DND-41 (cell line): ENCODE data around the gene MSX2.

ENCODE experiments used
- ATAC-seq: fragments of 200-7000 bp; cut with Tn5 transposase; 3 replicates; pipeline ENCODE4 v1.9.1; 2021; ENCODE audit warnings: low read depth; ENCODE audit not compliant: insufficient read depth
- DNase-seq: peaks from one replicate; pipeline ENCODE4 v3.0.0-alpha.2; 2020
- H2AFZ ChIP-seq: 2 replicates; pipeline ENCODE4 v1.6.0; 2012; ENCODE audit warnings: low read depth, low read length
- H3K27ac ChIP-seq: 2 replicates; pipeline ENCODE4 v1.5.1; 2012; ENCODE audit warnings: low read length, inconsistent platforms
- H3K27me3 ChIP-seq: fragments of 200-600 bp; sonication (generic); 2 replicates; pipeline ENCODE4 v1.6.0; 2012; ENCODE audit warnings: low read length, mild to moderate bottlenecking, inconsistent platforms; ENCODE audit not compliant: insufficient read depth, poor library complexity
- H3K36me3 ChIP-seq: 2 replicates; pipeline ENCODE4 v1.5.1; 2012; ENCODE audit warnings: low read length, inconsistent platforms; ENCODE audit not compliant: insufficient read depth
- H3K4me1 ChIP-seq: 2 replicates; pipeline ENCODE4 v1.5.1; 2012; ENCODE audit warnings: mild to moderate bottlenecking, low read length; ENCODE audit not compliant: insufficient read depth
- H3K4me2 ChIP-seq: 2 replicates; pipeline ENCODE4 v1.6.0; 2012; ENCODE audit warnings: mild to moderate bottlenecking, moderate library complexity, low read length, inconsistent platforms; ENCODE audit not compliant: insufficient read depth
- H3K4me3 ChIP-seq, 2 experiments: fragments of 200-600 bp in 1 of 2; shearing (Covaris generic) in 1 of 2; 2 replicates each; pipeline ENCODE4 v1.5.1; 2012 to 2016; ENCODE audit warnings: inconsistent platforms in 2 of 2, low read length in 2 of 2, mild to moderate bottlenecking in 2 of 2, low read depth in 1 of 2, moderate library complexity in 1 of 2
- H3K79me2 ChIP-seq: 2 replicates; pipeline ENCODE4 v1.6.0; 2012; ENCODE audit warnings: low read length, inconsistent platforms; ENCODE audit not compliant: insufficient read depth
- H3K9ac ChIP-seq: 2 replicates; pipeline ENCODE4 v1.6.0; 2012; ENCODE audit warnings: low read depth, mild to moderate bottlenecking, inconsistent platforms, low read length, moderate library complexity
- H3K9me3 ChIP-seq: 2 replicates; pipeline ENCODE4 v1.5.1; 2012; ENCODE audit warnings: low read length, moderate library complexity, mild to moderate bottlenecking, inconsistent platforms; ENCODE audit not compliant: insufficient read depth, severe bottlenecking
- H4K20me1 ChIP-seq: 2 replicates; pipeline ENCODE4 v1.6.0; 2012; ENCODE audit warnings: low read length; ENCODE audit not compliant: insufficient read depth
- EZH2 ChIP-seq: IDR thresholded peaks from 3 replicates; pipeline ENCODE4 v1.6.1; 2012; ENCODE audit warnings: borderline replicate concordance, low read depth, mild to moderate bottlenecking, moderate library complexity, low read length, inconsistent platforms; ENCODE audit not compliant: severe bottlenecking
- TF ChIP-seq, protein P1 (sequence below): IDR thresholded peaks from 2 replicates; pipeline ENCODE4 v1.5.1; 2012; ENCODE audit warnings: borderline replicate concordance, low read length, moderate library complexity, mild to moderate bottlenecking; ENCODE audit not compliant: poor library complexity, severe bottlenecking; ENCODE audit errors: extremely low read depth

The MSX2 gene

GRCh38 chr5:174773371-174773770, 49.0 kb downstream of the MSX2 start:
- H3K4me3 ChIP-seq, result no peak overlapping the region
- H2AFZ ChIP-seq, result no peak overlapping the region
- H3K9me3 ChIP-seq, result no peaks in the 10 kb centered on the region
- H3K79me2 ChIP-seq, result no peaks in the 10 kb centered on the region
- H3K4me1 ChIP-seq, result no peaks in the 10 kb centered on the region
- ATAC-seq, result no peak
- H3K4me2 ChIP-seq, result no peak overlapping the region
- H4K20me1 ChIP-seq, result no peaks in the 10 kb centered on the region
- no peak for TF ChIP-seq EZH2
- TF ChIP-seq, protein P1, sequence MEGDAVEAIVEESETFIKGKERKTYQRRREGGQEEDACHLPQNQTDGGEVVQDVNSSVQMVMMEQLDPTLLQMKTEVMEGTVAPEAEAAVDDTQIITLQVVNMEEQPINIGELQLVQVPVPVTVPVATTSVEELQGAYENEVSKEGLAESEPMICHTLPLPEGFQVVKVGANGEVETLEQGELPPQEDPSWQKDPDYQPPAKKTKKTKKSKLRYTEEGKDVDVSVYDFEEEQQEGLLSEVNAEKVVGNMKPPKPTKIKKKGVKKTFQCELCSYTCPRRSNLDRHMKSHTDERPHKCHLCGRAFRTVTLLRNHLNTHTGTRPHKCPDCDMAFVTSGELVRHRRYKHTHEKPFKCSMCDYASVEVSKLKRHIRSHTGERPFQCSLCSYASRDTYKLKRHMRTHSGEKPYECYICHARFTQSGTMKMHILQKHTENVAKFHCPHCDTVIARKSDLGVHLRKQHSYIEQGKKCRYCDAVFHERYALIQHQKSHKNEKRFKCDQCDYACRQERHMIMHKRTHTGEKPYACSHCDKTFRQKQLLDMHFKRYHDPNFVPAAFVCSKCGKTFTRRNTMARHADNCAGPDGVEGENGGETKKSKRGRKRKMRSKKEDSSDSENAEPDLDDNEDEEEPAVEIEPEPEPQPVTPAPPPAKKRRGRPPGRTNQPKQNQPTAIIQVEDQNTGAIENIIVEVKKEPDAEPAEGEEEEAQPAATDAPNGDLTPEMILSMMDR, result no peak
- no peak overlapping the region for H3K27ac ChIP-seq
- no peak overlapping the region for H3K9ac ChIP-seq
- H3K36me3 ChIP-seq, result no peaks in the 10 kb centered on the region
- no peak for DNase-seq
- no peaks in the 10 kb centered on the region for H3K27me3 ChIP-seq

DNA sequence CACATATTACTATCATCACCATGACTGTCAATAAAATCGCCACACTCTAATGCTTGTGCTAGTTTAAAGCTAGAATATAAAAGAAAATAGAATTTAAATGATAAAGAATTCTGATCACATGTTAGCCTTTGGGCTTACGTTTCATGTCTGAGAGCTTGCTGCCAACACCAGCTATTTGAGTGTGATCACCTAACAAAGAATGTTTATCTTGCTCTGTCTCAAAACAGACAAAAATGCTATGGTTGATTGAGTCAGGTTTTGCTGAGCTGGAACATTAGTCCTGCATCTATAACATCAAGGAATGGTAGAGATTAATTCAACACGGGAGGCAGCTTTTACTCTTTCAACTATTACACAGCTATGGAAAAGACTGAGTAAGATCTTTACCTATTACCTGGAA, 50.7 kb downstream of the MSX2 start:
- H3K79me2 ChIP-seq, result no peaks in the 10 kb centered on the region
- H3K4me1 ChIP-seq, result no peaks in the 10 kb centered on the region
- H3K9ac ChIP-seq, result no peak overlapping the region
- H3K4me3 ChIP-seq, result no peak overlapping the region
- H4K20me1 ChIP-seq, result no peaks in the 10 kb centered on the region
- no peak overlapping the region for H3K27ac ChIP-seq
- H3K4me2 ChIP-seq, result no peak overlapping the region
- H3K9me3 ChIP-seq, result no peaks in the 10 kb centered on the region
- no peaks in the 10 kb centered on the region for H3K36me3 ChIP-seq
- TF ChIP-seq, protein P1, result no peak
- no peak for TF ChIP-seq EZH2
- H3K27me3 ChIP-seq, result no peaks in the 10 kb centered on the region
- DNase-seq (no peak), ATAC-seq (no peak)
- no peak overlapping the region for H2AFZ ChIP-seq

- TF ChIP-seq EZH2, result no peak
- TF ChIP-seq, protein P1, result no peak
- no peaks in the 10 kb centered on the region for H3K4me1 ChIP-seq
- no peaks in the 10 kb centered on the region for H4K20me1 ChIP-seq
- H3K9ac ChIP-seq, result no peak overlapping the region
- no peaks in the 10 kb centered on the region for H3K79me2 ChIP-seq
- no peak for ATAC-seq
- no peak for DNase-seq
- H3K27me3 ChIP-seq, result no peaks in the 10 kb centered on the region
- H2AFZ ChIP-seq, result no peak overlapping the region
- no peak overlapping the region for H3K4me2 ChIP-seq
- no peak overlapping the region for H3K4me3 ChIP-seq
- no peaks in the 10 kb centered on the region for H3K9me3 ChIP-seq
- H3K27ac ChIP-seq, result no peak overlapping the region
- no peaks in the 10 kb centered on the region for H3K36me3 ChIP-seq
Measured at GRCh38 chr5:174777111-174777510, 52.7 kb downstream of the MSX2 start.

DNA sequence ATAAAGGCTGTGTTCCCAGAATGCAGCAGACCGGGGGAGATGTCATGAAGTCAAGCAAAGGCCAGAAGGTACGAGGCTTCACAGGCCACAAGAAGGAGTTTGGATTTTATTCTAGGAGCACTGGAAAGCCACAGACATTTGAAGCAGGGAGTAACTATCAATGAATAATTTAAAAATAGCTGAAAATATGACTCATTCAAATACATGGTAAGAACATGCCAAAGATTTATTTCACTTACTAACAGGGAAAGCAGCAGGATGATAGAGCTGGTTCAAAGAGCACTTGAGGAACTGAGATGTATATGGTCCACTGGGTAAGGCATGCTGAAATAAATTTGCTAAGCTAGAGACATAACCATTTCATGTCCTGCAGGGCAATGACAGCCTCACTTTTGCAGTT, 53.2 kb downstream of the MSX2 start:
- no peak overlapping the region for H3K27ac ChIP-seq
- H3K79me2 ChIP-seq, result no peaks in the 10 kb centered on the region
- no peak overlapping the region for H3K4me2 ChIP-seq
- H3K36me3 ChIP-seq, result no peaks in the 10 kb centered on the region
- no peaks in the 10 kb centered on the region for H3K4me1 ChIP-seq
- H4K20me1 ChIP-seq, result no peaks in the 10 kb centered on the region
- ATAC-seq (no peak), DNase-seq (no peak)
- H3K4me3 ChIP-seq, result no peak overlapping the region
- H3K9ac ChIP-seq, result no peak overlapping the region
- no peaks in the 10 kb centered on the region for H3K27me3 ChIP-seq
- no peak overlapping the region for H2AFZ ChIP-seq
- no peaks in the 10 kb centered on the region for H3K9me3 ChIP-seq
- no peak for TF ChIP-seq EZH2
- TF ChIP-seq, protein P1, result no peak
